ENCODE results near the gene RGS14. TPM values are rescaled to one million over a fixed set of nuclear protein-coding genes. Genes with fewer than 3 reads are reported as not detected.

The RGS14 gene
- total and polyA plus RNA-seq, 8 donors: 4.2 to 100 (median 19.0) TPM; not detected in 1

DNA sequence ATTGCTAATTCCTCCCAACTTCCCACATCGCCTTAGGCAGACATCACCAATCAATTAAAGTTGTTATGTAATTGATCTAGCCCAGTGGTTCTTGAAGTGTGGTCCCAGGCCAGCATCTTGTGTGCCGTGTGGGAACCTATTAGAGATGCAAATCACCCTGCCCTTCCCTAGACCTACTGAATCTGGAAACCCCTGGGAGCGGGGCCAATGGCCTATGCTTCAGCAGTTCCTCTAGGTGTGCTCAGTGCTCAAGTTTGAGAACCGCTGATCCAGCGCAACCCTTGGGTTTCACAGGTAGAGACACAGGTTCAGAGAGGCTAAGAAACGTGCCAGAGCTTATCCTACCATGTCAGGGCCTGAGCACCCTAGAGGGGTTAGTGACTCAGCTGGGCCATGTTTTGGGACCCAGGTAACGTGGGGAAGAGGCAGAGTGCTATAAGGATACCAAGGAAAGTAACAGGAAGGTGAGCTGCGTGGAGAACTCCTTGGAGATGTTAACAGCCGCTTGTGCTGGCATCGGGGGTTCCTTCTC lies 30.9 kb downstream of the RGS14 start:
- 81 to 92% (median 88%) methylated on average over 10 of the region's 10 CpGs for WGBS, 5 donors
- Histone ChIP-seq H3K36me3 (no peaks in the 10 kb centered on the region), H3K27me3 (peaks cover 0 to 36% (median 3%) of the 10 kb centered on the region in 3 donors), H3K4me3 (no peak overlapping the region), H3K4me1 (peaks cover 0 to 20% (median 15%) of the 10 kb centered on the region in 4 donors), H3K9me3 (no peaks in the 10 kb centered on the region), H3K27ac (peak overlapping the region in 1 of 5 donors; percentile 27)
- intact Hi-C loops (cut with DNase I; ENCODE audit: low total_unique reads): no loop called here
- DNase-seq: no peak
- no peak for TF ChIP-seq POLR2AphosphoS5 (IDR thresholded peaks at IDR 0.05)
- TF ChIP-seq, protein P1, sequence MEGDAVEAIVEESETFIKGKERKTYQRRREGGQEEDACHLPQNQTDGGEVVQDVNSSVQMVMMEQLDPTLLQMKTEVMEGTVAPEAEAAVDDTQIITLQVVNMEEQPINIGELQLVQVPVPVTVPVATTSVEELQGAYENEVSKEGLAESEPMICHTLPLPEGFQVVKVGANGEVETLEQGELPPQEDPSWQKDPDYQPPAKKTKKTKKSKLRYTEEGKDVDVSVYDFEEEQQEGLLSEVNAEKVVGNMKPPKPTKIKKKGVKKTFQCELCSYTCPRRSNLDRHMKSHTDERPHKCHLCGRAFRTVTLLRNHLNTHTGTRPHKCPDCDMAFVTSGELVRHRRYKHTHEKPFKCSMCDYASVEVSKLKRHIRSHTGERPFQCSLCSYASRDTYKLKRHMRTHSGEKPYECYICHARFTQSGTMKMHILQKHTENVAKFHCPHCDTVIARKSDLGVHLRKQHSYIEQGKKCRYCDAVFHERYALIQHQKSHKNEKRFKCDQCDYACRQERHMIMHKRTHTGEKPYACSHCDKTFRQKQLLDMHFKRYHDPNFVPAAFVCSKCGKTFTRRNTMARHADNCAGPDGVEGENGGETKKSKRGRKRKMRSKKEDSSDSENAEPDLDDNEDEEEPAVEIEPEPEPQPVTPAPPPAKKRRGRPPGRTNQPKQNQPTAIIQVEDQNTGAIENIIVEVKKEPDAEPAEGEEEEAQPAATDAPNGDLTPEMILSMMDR (IDR thresholded peaks at IDR 0.05): no peak
- no peak for TF ChIP-seq POLR2A (IDR thresholded peaks at IDR 0.05)
- no peak for TF ChIP-seq EP300 (IDR thresholded peaks at IDR 0.05)

DNA sequence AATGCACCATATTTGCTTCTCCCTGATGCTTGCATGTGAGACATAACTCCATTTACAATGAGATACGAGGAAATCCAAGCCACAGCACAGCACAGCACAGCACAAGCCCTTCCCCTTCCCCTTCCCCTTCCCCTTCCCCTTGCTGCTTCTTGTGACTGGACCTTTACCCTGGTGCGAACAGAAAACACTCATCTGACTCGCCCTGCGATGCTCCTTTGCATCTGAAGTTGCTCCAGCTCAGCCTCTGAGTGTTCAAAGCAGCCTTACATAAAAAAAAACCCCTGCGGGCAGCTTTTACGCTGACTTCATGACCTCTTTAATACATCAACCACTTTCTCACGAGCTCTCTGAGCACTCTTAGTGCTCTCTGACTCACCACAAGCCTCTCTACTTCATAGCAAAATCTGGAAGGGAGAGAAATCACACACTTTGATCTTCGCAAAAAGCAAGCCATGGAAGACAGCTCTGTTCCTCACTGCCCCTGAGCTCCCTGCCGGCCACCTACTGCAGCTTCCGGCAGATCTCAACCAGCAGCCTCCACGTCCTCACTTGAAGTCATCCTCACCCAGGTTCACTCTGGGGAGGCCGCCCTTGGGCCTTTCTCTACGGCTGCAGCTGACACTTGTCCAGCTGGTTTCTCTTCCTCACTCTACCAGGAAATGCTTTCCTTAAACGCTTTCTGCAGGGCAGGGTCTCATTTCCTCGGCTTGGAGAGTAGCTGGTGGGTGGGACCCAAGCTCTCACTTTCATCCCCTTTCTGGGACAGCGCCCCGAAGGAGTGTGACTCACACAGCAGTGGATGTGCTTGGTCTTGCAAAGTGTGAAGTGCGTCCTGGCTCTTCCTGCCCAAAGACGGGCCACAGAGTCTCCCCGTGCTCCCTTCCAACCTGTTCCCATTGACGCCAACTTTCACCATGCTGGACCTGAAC lies 31.8 kb downstream of the RGS14 start:
- intact Hi-C loops (cut with DNase I; ENCODE audit: low total_unique reads): loop anchor here (5.0 kb wide), 1 partner anchor 113 kb away; no protein-coding TSS in a partner anchor
- Histone ChIP-seq H3K27ac (peak overlapping the region; percentile 5 to 33 (median 26)), H3K36me3 (no peaks in the 10 kb centered on the region), H3K4me3 (no peak overlapping the region), H3K4me1 (peaks cover 0 to 20% (median 15%) of the 10 kb centered on the region in 4 donors), H3K9me3 (no peaks in the 10 kb centered on the region), H3K27me3 (peaks cover 0 to 32% (median 3%) of the 10 kb centered on the region in 3 donors)
- WGBS, 5 donors: 27 to 48% (median 38%) methylated on average over 20 to 21 of the region's 21 CpGs
- TF ChIP-seq, protein P1 (IDR thresholded peaks at IDR 0.05): no peak
- TF ChIP-seq POLR2AphosphoS5 (IDR thresholded peaks at IDR 0.05): no peak
- TF ChIP-seq POLR2A (IDR thresholded peaks at IDR 0.05): no peak
- no peak for TF ChIP-seq EP300 (IDR thresholded peaks at IDR 0.05)
- DNase-seq: peak in 1 of 2 donors; percentile 73

DNA sequence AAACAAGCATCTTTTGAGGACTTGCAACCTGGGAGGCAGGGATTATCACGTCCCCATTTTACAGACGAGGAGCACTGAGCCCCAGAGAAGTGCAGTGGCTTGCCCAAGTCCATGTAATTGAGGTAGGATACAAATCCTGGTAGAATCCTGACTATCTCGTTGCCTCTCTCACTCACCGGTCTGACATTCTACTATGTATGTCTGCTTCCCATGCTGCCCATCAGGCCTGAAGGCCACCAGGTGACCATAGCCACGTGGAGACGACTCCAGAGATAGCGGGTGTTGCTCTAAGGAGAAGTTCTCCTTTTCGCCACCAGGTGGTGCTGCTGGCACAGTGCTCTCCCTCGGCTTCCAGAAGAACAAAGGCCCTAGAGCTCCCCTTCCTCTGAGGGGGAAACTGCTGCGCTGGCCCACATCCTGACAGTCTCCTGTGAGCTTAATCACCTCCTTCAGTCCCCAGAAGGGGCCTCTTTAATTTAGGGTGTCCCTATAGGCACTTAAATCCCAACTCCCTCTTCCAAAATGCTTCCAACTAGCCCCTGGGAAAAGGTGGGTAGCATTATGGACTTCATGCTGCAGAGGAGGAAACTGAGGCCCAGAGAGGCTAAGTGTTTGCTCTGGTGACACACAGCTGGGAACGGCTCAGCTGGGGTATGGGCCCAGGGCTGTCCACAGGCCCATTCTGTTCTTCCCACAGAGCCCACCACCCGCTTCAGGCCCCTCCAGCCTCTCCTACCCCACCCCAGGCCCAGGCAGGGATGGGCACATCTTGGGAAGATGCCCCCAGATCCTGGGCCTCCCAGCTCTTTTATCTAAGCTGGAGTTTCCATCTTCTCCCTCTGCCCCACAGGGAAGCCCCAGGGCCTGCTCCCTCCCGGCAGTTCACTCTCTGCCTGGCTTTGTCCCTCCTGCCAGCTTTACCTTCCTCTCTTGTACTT lies 32.9 kb downstream of the RGS14 start:
- H3K36me3 ChIP-seq: no peaks in the 10 kb centered on the region
- H3K27me3 ChIP-seq: peaks cover 0 to 32% (median 3%) of the 10 kb centered on the region in 3 donors
- DNase-seq: peak; percentile 89 to 96
- TF ChIP-seq, protein P1 (IDR thresholded peaks at IDR 0.05): peak in 6 of 7 experiments; percentile 68 to 99 (median 98)
- peak in 1 of 3 donors; percentile 60 for TF ChIP-seq POLR2AphosphoS5 (IDR thresholded peaks at IDR 0.05)
- no peak for TF ChIP-seq POLR2A (IDR thresholded peaks at IDR 0.05)
- H3K4me3 ChIP-seq: no peak overlapping the region
- peaks cover 0 to 20% (median 15%) of the 10 kb centered on the region in 4 donors for H3K4me1 ChIP-seq
- no peaks in the 10 kb centered on the region for H3K9me3 ChIP-seq
- intact Hi-C loops (cut with DNase I; ENCODE audit: low total_unique reads): loop anchor here (5.0 kb wide), 1 partner anchor 112 kb away; no protein-coding TSS in a partner anchor
- WGBS, 5 donors: 20 to 30% (median 27%) methylated on average over 9 to 13 of the region's 13 CpGs
- H3K27ac ChIP-seq: peak overlapping the region in 4 of 5 donors; percentile 24 to 33 (median 26)
